Large intestine (tissue), 3 donors: ENCODE data around the gene CD74. TPM values are rescaled to one million over a fixed set of nuclear protein-coding genes. Genes with fewer than 3 reads are reported as not detected.

Experiments used
- DNase-seq, 2 donors: peaks; one replicate each; pipeline versions ENCODE4 v3.0.0 to v3.0.0-alpha.2; 2013
- H3K27ac ChIP-seq: one replicate; pipeline ENCODE4 v1.5.1; 2013; ENCODE audit warnings: low read length
- H3K27me3 ChIP-seq: 2 replicates; pipeline ENCODE4 v1.6.1; 2013; ENCODE audit warnings: low read length; ENCODE audit not compliant: control insufficient read depth, insufficient read depth
- H3K36me3 ChIP-seq: 2 replicates; pipeline ENCODE4 v1.6.1; 2013; ENCODE audit warnings: low read length; ENCODE audit not compliant: control insufficient read depth, insufficient read depth
- H3K4me1 ChIP-seq: one replicate; pipeline ENCODE4 v1.6.1; 2013; ENCODE audit warnings: low read length; ENCODE audit not compliant: control insufficient read depth, insufficient read depth
- H3K4me3 ChIP-seq: one replicate; pipeline ENCODE4 v1.5.1; 2013; ENCODE audit warnings: low read length
- H3K9me3 ChIP-seq: one replicate; pipeline ENCODE4 v1.6.1; 2013; ENCODE audit warnings: mild to moderate bottlenecking, low read depth, low read length, moderate library complexity; ENCODE audit not compliant: control insufficient read depth
- WGBS: methylation state at CpG from one replicate; pipeline ENCODE4 v1.1.5; 2013; ENCODE audit warnings: low lambda C conversion rate; ENCODE audit not compliant: insufficient coverage; 5-methylcytosine and 5-hydroxymethylcytosine counted together
- polyA plus RNA-seq: library from polyadenylated mRNA; unstranded; fragments of 120-200 nt; gene quantifications from one replicate; pipeline ENCODE4 v1.2.1, GENCODE V29; 2013

CD74 gene
- polyA plus RNA-seq, 1 donor, result 742 TPM

DNA sequence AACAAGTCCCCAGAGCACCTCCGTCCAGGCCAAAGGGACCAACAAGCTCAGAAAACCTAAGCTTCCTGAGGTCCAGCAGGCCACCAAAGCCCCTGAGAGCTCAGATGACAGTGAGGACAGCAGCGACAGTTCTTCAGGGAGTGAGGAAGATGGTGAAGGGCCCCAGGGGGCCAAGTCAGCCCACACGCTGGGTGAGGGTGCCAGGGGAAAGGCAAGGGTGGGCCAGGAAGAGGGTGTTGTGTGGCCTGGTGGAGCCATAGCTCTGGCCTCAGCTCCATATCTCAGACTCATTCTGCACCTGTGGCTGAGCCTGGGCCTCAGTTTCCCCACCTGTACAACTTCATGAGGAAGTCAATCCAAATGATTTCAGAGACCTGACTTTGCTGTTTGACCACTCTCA lies 20.7 kb downstream of the CD74 start:
- Histone ChIP-seq H3K9me3 (no peaks in the 10 kb centered on the region), H3K4me1 (no peaks in the 10 kb centered on the region), H3K27me3 (no peaks in the 10 kb centered on the region), H3K36me3 (peaks cover 83% of the 10 kb centered on the region), H3K27ac (no peak overlapping the region), H3K4me3 (no peak overlapping the region)
- DNase-seq, result no peak
- no CpG with 5 or more reads among the region's 3 CpGs for WGBS

DNA sequence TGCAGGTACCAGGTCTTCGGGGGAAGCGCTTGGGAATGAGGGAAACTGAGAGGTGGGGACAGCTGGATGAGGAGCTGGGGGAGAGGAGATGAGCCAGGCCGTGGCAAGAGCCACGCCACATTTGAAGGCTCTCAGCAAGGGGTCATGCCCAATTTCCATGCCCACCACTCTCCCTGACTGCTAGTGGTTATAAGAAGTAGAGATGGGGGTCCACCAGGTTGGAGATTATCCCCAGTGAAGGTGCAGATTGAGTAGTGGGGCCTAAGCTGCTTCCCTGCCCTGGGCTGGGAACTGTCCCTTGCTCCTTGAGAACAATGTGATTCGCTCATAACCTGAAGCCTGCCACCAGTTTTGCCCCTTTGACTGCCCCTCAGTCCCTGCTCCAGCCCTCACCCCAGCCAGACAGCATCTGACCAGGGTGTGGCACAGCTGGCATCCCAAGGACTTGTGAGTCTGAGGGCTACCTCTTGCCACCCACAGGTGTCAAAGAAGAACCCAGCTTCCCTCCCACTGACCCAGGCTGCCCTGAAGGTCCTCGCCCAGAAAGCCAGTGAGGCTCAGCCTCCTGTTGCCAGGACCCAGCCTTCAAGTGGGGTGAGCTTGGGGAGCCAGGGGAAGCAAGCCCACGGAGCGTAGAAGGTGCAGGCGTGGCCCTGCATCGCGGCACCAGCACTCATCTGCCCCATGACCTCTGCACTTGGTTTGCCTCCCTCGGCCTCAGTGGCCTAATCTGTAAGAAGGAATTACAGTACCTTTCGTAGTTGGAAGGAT lies 21.5 kb downstream of the CD74 start:
- no peaks in the 10 kb centered on the region for H3K4me1 ChIP-seq
- no peak overlapping the region for H3K27ac ChIP-seq
- no CpG with 5 or more reads among the region's 13 CpGs for WGBS
- H3K4me3 ChIP-seq, result no peak overlapping the region
- no peak for DNase-seq
- H3K36me3 ChIP-seq, result peaks cover 85% of the 10 kb centered on the region
- no peaks in the 10 kb centered on the region for H3K27me3 ChIP-seq
- H3K9me3 ChIP-seq, result no peaks in the 10 kb centered on the region

DNA sequence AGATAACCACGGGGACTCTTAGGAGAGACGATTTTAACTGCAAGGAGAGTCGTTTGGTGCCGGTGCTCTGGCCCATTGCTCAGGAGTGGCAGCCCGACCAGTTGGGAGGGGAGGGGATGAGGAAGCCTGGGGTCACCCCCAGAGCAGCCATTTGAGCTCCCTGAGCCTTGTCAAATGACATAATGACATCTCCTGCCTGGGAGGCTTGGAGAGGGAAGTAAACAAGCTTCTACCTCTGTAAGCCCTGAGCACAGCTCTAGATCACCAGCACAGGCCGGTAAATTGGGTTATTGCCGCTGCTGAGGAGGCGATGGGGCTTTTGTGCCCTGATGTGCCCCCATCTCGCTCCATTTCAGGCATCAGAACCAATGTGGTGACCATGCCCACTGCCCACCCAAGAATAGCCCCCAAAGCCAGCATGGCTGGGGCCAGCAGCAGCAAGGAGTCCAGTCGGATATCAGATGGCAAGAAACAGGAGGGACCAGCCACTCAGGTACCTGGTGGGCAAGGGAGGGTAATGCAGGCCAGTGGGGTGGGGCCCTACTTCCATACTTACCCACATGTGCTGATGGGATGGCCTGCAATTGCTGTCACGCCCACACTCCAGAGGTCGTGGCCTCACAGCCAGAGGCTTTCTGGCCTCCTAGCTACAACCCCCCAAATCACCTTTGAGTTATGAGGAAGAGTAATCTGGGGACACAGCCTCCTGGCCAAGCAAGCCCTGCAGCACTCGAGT lies 23.0 kb downstream of the CD74 start:
- H3K36me3 ChIP-seq, result peaks cover 78% of the 10 kb centered on the region

DNA sequence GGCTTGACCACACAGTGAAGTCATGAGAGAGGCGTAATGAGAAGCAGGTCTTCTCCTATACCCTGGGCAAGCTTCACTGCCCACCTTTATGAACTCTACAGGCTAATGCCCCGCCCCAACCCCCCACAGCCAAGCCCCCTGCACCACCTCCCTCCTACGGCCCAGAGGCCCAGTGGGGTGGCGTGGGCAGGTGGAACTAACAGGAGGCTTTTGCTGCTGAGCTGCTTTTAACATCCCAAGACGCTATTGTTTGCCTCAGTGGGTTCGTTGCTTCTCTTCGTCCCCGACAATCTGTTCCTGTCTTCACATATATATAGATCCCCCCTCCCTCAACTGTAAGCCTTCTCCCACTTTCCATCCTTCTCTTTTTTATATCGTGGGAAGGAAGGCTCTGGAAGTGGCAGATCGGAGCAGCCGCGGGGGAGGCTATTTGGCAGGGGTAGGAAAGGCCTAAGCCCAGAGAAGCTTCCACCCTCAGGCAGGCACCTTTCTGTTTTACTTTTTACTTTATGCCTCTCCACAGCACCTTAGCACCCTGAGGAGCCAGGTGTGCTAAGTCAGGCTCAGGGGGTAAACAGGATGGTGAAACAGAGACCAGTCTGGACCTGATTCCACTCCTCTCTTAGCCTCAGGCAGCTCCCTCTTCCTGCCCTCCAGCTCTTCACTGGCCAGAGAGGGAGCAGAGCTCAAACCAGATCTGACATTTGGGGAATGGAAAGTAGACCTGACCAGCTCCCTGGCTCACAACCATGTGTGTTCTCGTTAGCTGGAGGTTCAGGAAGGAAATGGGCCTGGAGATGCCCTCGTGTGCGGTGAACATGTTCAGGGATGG lies 26.5 kb downstream of the CD74 start:
- peaks cover 79% of the 10 kb centered on the region for H3K36me3 ChIP-seq
- DNase-seq, result no peak
- WGBS, result 100% methylated on average over 2 of the region's 15 CpGs

More for the DNA sequence above, 23.0 kb downstream of the CD74 start:
- no CpG with 5 or more reads among the region's 13 CpGs for WGBS
- no peaks in the 10 kb centered on the region for H3K4me1 ChIP-seq
- no peak for DNase-seq
- no peaks in the 10 kb centered on the region for H3K9me3 ChIP-seq
- H3K27me3 ChIP-seq, result no peaks in the 10 kb centered on the region
- no peak overlapping the region for H3K27ac ChIP-seq
- no peak overlapping the region for H3K4me3 ChIP-seq

DNA sequence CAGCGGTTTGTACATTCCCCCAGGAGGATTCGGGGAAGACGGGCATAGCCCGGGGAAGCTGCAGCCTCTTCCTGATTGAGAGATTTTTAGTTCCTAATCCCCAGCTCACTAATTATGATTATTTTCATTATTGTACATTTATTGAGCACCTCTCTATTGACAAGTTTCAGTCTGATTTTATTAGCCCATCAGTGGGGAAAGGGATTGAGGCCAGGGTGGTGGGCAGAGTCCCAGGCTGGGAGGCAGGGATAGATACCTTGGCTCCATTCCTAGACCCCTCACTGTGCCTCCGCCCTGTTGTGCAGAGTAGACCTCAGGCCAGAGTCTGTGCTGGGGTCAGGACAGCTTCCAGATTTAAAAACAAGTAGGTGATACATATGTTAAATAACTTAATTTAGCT lies 28.0 kb downstream of the CD74 start:
- Histone ChIP-seq H3K36me3 (peaks cover 75% of the 10 kb centered on the region), H3K27ac (no peak overlapping the region), H3K4me1 (no peaks in the 10 kb centered on the region), H3K9me3 (no peaks in the 10 kb centered on the region), H3K4me3 (no peak overlapping the region), H3K27me3 (no peaks in the 10 kb centered on the region)
- no peak for DNase-seq
- 100% methylated on average over 4 of the region's 5 CpGs for WGBS

More for the DNA sequence above, 26.5 kb downstream of the CD74 start:
- Histone ChIP-seq H3K27ac (no peak overlapping the region), H3K4me1 (no peaks in the 10 kb centered on the region), H3K27me3 (no peaks in the 10 kb centered on the region), H3K9me3 (no peaks in the 10 kb centered on the region), H3K4me3 (no peak overlapping the region)

DNA sequence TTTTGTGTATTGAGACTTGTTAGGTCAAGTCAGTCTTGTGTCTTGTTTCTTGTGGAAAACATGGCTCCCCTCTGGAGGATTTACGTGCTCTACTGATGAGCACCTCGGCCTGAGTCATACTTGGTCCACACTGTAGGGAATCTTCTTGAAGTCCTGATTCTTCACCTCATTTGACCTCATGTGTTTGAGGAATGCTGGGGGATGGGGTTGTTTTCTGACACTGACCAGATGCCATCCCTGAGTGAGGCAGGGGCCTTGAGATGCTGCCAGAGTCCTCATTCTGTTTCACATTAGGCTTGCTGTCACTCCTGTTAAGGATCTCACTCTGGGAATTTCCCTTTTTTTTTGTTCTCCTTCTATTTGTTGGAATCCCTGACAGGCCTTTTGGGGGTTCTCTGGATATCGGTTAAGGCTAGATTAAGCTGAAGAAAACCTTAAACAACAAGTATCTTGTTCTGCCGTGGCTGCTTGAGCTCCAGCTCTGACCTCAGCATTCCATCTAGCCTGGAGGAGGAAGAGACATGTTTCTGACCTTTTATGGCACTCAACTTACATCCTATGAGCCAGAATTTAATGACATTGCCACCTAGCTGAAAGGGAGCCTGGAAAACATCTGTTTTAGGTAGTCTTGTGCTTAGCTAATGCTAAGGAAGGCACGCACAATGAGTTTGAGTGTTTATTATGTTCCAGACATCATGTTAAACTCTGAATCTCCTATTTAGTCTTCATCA lies 34.6 kb downstream of the CD74 start:
- H3K36me3 ChIP-seq, result peaks cover 90% of the 10 kb centered on the region
- no CpG with 5 or more reads among the region's 5 CpGs for WGBS
- DNase-seq, result no peak

DNA sequence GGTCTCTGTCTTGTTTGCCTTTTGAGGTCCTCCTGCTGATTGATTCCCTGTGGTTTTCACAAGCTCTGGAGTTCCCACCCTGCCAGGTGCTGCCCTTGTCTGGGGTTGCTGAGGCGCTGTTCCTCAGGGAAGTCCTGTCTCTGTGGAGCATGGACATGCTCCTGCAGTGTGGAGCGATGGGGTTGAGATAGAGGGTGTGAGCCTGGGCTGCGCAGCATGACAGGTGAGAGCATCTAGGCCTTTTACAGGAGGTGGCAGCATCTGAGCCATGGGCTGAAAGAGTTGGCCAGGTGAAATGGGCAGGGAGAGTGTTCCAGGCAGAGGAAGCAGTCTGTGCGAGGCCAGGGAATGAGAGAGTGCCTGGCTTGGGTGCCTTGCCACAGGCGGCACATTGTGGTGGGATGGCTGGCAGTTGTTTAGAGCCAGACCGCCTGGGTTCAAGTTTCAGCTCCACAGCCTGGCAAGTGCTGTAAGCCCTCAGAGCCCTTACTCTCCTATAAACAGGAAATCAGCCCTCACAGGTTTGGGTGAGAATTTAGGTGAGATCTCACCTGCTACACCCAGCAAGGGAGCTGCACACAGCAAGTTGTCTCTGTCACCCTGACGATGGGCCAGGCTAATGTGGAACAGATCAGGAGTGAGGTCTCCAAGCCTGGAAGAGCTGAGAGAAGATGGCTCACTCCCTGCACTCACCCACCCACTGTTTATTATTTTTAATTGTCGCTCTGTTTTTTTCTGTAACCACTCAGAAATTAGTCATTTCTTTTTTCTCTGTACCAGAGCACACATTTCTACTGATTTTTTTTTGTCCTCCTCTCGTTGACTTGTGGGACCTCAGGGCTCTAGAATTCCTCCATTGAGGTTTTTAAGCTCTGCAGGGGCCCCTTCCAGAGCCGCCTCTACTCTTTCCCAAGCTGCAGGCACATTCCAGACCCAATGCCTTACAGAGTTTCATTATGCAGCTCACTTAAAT lies 35.6 kb downstream of the CD74 start:
- H3K9me3 ChIP-seq, result no peaks in the 10 kb centered on the region
- H3K4me1 ChIP-seq, result no peaks in the 10 kb centered on the region
- peaks cover 90% of the 10 kb centered on the region for H3K36me3 ChIP-seq
- WGBS, result 88% methylated on average over 1 of the region's 10 CpGs
- DNase-seq, result no peak
- H3K27me3 ChIP-seq, result no peaks in the 10 kb centered on the region
- no peak overlapping the region for H3K27ac ChIP-seq
- no peak overlapping the region for H3K4me3 ChIP-seq

More for the DNA sequence above, 34.6 kb downstream of the CD74 start:
- no peaks in the 10 kb centered on the region for H3K4me1 ChIP-seq
- H3K9me3 ChIP-seq, result no peaks in the 10 kb centered on the region
- H3K27ac ChIP-seq, result no peak overlapping the region
- H3K27me3 ChIP-seq, result no peaks in the 10 kb centered on the region
- no peak overlapping the region for H3K4me3 ChIP-seq

DNA sequence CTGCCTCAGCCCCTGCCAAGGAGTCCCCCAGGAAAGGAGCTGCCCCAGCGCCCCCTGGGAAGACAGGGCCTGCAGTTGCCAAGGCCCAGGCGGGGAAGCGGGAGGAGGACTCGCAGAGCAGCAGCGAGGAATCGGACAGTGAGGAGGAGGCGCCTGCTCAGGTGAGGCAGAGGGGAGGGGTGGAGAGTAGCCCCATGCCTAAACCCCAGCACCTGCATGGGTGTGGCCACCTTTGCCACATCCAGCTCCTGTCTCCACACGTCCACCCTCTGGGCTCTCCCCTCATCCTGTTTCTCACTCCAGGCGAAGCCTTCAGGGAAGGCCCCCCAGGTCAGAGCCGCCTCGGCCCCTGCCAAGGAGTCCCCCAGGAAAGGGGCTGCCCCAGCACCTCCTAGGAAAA lies 38.1 kb downstream of the CD74 start:
- no peaks in the 10 kb centered on the region for H3K9me3 ChIP-seq
- no CpG with 5 or more reads among the region's 11 CpGs for WGBS
- H3K36me3 ChIP-seq, result peaks cover 93% of the 10 kb centered on the region
- H3K27me3 ChIP-seq, result no peaks in the 10 kb centered on the region
- no peak for DNase-seq
- H3K4me1 ChIP-seq, result no peaks in the 10 kb centered on the region
- H3K27ac ChIP-seq, result no peak overlapping the region
- no peak overlapping the region for H3K4me3 ChIP-seq

DNA sequence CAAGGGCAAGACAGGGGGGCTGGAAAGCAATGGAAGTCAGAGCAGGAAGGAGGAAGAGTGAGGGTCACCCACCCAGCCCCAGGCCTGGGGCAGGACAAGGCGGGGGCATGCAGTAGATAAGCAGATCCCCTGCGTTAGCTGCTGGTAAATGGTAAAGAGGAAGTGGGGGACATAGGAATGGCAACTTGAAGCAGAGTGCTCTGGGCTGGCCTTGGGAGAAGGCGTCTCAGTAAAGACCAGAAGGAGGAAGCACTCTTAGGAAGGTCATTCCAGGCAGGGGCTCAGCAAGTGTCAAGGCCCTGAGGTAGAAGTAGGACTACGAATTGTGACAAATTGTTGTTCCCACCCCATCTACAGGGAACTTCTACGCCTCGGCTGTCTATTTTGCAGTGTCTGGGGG lies 40.1 kb downstream of the CD74 start:
- H3K27me3 ChIP-seq, result no peaks in the 10 kb centered on the region
- no peak overlapping the region for H3K27ac ChIP-seq
- WGBS, result 92% methylated on average over 2 of the region's 6 CpGs
- H3K36me3 ChIP-seq, result peaks cover 94% of the 10 kb centered on the region
- no peaks in the 10 kb centered on the region for H3K9me3 ChIP-seq
- no peaks in the 10 kb centered on the region for H3K4me1 ChIP-seq
- no peak overlapping the region for H3K4me3 ChIP-seq
- no peak for DNase-seq
